Osteoblast (primary cell): ENCODE results near the gene RNF150. TPM values are rescaled to one million over a fixed set of nuclear protein-coding genes. Genes with fewer than 3 reads are reported as not detected.

Experiments
- DNase-seq: peaks from one replicate; pipeline ENCODE4 v3.0.0; 2011; ENCODE audit warnings: low spot score, mixed read lengths; ENCODE audit not compliant: insufficient read length; ENCODE audit errors: missing footprints
- H2AFZ ChIP-seq: 2 replicates; pipeline ENCODE4 v1.6.0; 2011; ENCODE audit warnings: mild to moderate bottlenecking, low read length
- H3K27ac ChIP-seq: 2 replicates; pipeline ENCODE4 v1.5.1; 2011; ENCODE audit warnings: mild to moderate bottlenecking, low read depth, low read length, moderate library complexity
- H3K27me3 ChIP-seq: 2 replicates; pipeline ENCODE4 v1.6.0; 2012; ENCODE audit warnings: mild to moderate bottlenecking, control low read depth, inconsistent platforms, low read length, moderate library complexity; ENCODE audit not compliant: insufficient read depth
- H3K36me3 ChIP-seq: 2 replicates; pipeline ENCODE4 v1.5.1; 2011; ENCODE audit warnings: mild to moderate bottlenecking, low read length, control low read depth, moderate library complexity; ENCODE audit not compliant: insufficient read depth
- H3K4me1 ChIP-seq: 2 replicates; pipeline ENCODE4 v1.5.1; 2011; ENCODE audit warnings: mild to moderate bottlenecking, low read length, control low read depth, moderate library complexity; ENCODE audit not compliant: insufficient read depth
- H3K4me2 ChIP-seq: 2 replicates; pipeline ENCODE4 v1.6.0; 2011; ENCODE audit warnings: mild to moderate bottlenecking, low read length; ENCODE audit not compliant: insufficient read depth
- H3K4me3 ChIP-seq: fragments of 200-600 bp; sonication (generic); 3 replicates; pipeline ENCODE4 v1.5.1; 2012; ENCODE audit warnings: mild to moderate bottlenecking, low read length, inconsistent platforms; ENCODE audit not compliant: insufficient read depth
- H3K79me2 ChIP-seq: 2 replicates; pipeline ENCODE4 v1.6.0; 2012; ENCODE audit warnings: mild to moderate bottlenecking, low read length, control low read depth, inconsistent platforms; ENCODE audit not compliant: insufficient read depth
- H3K9me3 ChIP-seq: 2 replicates; pipeline ENCODE4 v1.5.1; 2011; ENCODE audit warnings: low read depth, low read length, control low read depth
- H4K20me1 ChIP-seq: 2 replicates; pipeline ENCODE4 v1.6.0; 2012; ENCODE audit warnings: mild to moderate bottlenecking, low read length, control low read depth; ENCODE audit not compliant: insufficient read depth
- CTCF ChIP-seq: IDR thresholded peaks from 2 replicates; pipeline ENCODE4 v1.5.1; 2011; ENCODE audit warnings: mild to moderate bottlenecking, low read depth, low read length, moderate library complexity; ENCODE audit errors: extremely low read depth
- total RNA-seq: library from RNA; depleted of rRNA; stranded (reverse); fragments of >200 nt; gene quantifications from 2 replicates; pipeline ENCODE4 v1.2.3, GENCODE V29; 2012

RNF150 gene
- total RNA-seq, 1 donor, result 13.4 TPM

- Histone ChIP-seq H3K27me3 (no peaks in the 10 kb centered on the region), H4K20me1 (peaks cover 5% of the 10 kb centered on the region), H3K9me3 (no peaks in the 10 kb centered on the region), H3K4me3 (no peak overlapping the region), H3K4me2 (no peak overlapping the region), H2AFZ (no peak overlapping the region), H3K27ac (no peak overlapping the region), H3K79me2 (peaks cover 42% of the 10 kb centered on the region), H3K4me1 (peaks cover 3% of the 10 kb centered on the region), H3K36me3 (no peaks in the 10 kb centered on the region)
- TF ChIP-seq CTCF, result no peak
- DNase-seq, result no peak
These were observed 11.4 kb downstream of the RNF150 start for GRCh38 chr4:141121768-141122454.

- no peak for TF ChIP-seq CTCF
- Histone ChIP-seq H3K27me3 (no peaks in the 10 kb centered on the region), H3K79me2 (peaks cover 35% of the 10 kb centered on the region), H3K4me2 (no peak overlapping the region), H3K4me3 (no peak overlapping the region), H4K20me1 (peaks cover 2% of the 10 kb centered on the region), H2AFZ (no peak overlapping the region), H3K4me1 (no peaks in the 10 kb centered on the region), H3K36me3 (no peaks in the 10 kb centered on the region), H3K9me3 (no peaks in the 10 kb centered on the region), H3K27ac (no peak overlapping the region)
- DNase-seq, result no peak
These were observed 12.2 kb downstream of the RNF150 start for GRCh38 chr4:141121101-141121500.

- Histone ChIP-seq H3K4me3 (no peak overlapping the region), H3K9me3 (no peaks in the 10 kb centered on the region), H3K4me1 (no peaks in the 10 kb centered on the region), H4K20me1 (peaks cover 2% of the 10 kb centered on the region), H3K36me3 (no peaks in the 10 kb centered on the region), H3K27ac (no peak overlapping the region), H3K4me2 (no peak overlapping the region), H3K79me2 (peaks cover 34% of the 10 kb centered on the region), H3K27me3 (no peaks in the 10 kb centered on the region), H2AFZ (no peak overlapping the region)
- no peak for DNase-seq
- no peak for TF ChIP-seq CTCF
These were observed 13.2 kb downstream of the RNF150 start for GRCh38 chr4:141120036-141120593.

- H3K27ac ChIP-seq, result no peak overlapping the region
- no peak for TF ChIP-seq CTCF
- no peak overlapping the region for H2AFZ ChIP-seq
- H3K36me3 ChIP-seq, result no peaks in the 10 kb centered on the region
- H3K4me2 ChIP-seq, result no peak overlapping the region
- peaks cover 2% of the 10 kb centered on the region for H4K20me1 ChIP-seq
- DNase-seq, result no peak
- no peak overlapping the region for H3K4me3 ChIP-seq
- H3K4me1 ChIP-seq, result no peaks in the 10 kb centered on the region
- no peaks in the 10 kb centered on the region for H3K9me3 ChIP-seq
- no peaks in the 10 kb centered on the region for H3K27me3 ChIP-seq
- H3K79me2 ChIP-seq, result peaks cover 32% of the 10 kb centered on the region
These were observed 14.2 kb downstream of the RNF150 start for GRCh38 chr4:141119071-141119470.
